IMR-90 (cell line): ENCODE results near the gene NAALAD2. TPM values are rescaled to one million over a fixed set of nuclear protein-coding genes. Genes with fewer than 3 reads are reported as not detected.

Source experiments
- ATAC-seq: fragments of 200-7000 bp; cut with Tn5 transposase; 2 replicates; pipeline ENCODE4 v1.9.1; 2020; ENCODE audit warnings: low read depth, mild to moderate bottlenecking, moderate library complexity
- BruUV-seq: library from RNA; stranded (reverse); fragments of 400-500 nt; replicated peaks from 2 replicates; lab custom pipeline; 2021; lab: Mats Ljungman, UMichigan
- CTCF ChIA-PET: fragments of 300-600 bp; formaldehyde crosslinking; extraction: SDS; loops from one replicate; lab custom pipeline; 2021; ENCODE audit warnings: antibody characterized with exemption; lab: Yijun Ruan, JAX
- POLR2A ChIA-PET: fragments of 300-600 bp; sonication (Branson Sonifier 250); formaldehyde crosslinking; loops from one replicate; lab custom pipeline; 2022; ENCODE audit warnings: antibody characterized with exemption; ENCODE audit not compliant: unreplicated experiment; lab: Charles Lee
- DNase-seq: peaks from one replicate; pipeline ENCODE4 v3.0.0; 2013
- H2AFZ ChIP-seq: replicated peaks from 2 replicates; pipeline ENCODE3; 2013; ENCODE audit warnings: low read length, mild to moderate bottlenecking; ENCODE audit not compliant: poor library complexity
- H2AK5ac ChIP-seq: 2 replicates; pipeline ENCODE4 v1.6.1; 2013; ENCODE audit warnings: low read depth, low read length, inconsistent platforms
- H2AK9ac ChIP-seq: replicated peaks from 2 replicates; pipeline ENCODE3; 2013; ENCODE audit warnings: mild to moderate bottlenecking, low read depth, low read length, moderate library complexity; ENCODE audit not compliant: poor library complexity
- H2BK120ac ChIP-seq: 2 replicates; pipeline ENCODE4 v1.6.1; 2013; ENCODE audit warnings: low read depth, low read length, inconsistent platforms
- H2BK15ac ChIP-seq: 3 replicates; pipeline ENCODE4 v1.6.1; 2013; ENCODE audit warnings: low read depth, low read length, inconsistent platforms
- H2BK20ac ChIP-seq: 2 replicates; pipeline ENCODE4 v1.6.1; 2013; ENCODE audit warnings: low read depth, mild to moderate bottlenecking, inconsistent platforms, low read length, moderate library complexity
- H2BK5ac ChIP-seq: 2 replicates; pipeline ENCODE4 v1.6.1; 2013; ENCODE audit warnings: mild to moderate bottlenecking, low read depth, low read length, inconsistent platforms; ENCODE audit not compliant: poor library complexity, severe bottlenecking
- H3K14ac ChIP-seq: replicated peaks from 2 replicates; pipeline ENCODE4 v1.6.1; 2013; ENCODE audit warnings: low read depth, low read length, inconsistent platforms
- H3K18ac ChIP-seq: 2 replicates; pipeline ENCODE4 v1.6.1; 2013; ENCODE audit warnings: low read depth, low read length, control low read depth
- H3K23ac ChIP-seq: 2 replicates; pipeline ENCODE4 v1.6.1; 2013; ENCODE audit warnings: low read depth, low read length, inconsistent platforms
- H3K27ac ChIP-seq: 2 replicates; pipeline ENCODE4 v1.5.1; 2013; ENCODE audit warnings: mild to moderate bottlenecking, control low read depth, low read length; ENCODE audit not compliant: insufficient read depth
- H3K27me3 ChIP-seq: 2 replicates; pipeline ENCODE4 v1.6.1; 2013; ENCODE audit warnings: low read length; ENCODE audit not compliant: control insufficient read depth, insufficient read depth
- H3K36me3 ChIP-seq: 2 replicates; pipeline ENCODE4 v1.6.1; 2013; ENCODE audit warnings: low read length, mixed read lengths; ENCODE audit not compliant: control insufficient read depth, insufficient read depth
- H3K4ac ChIP-seq: 2 replicates; pipeline ENCODE4 v1.6.1; 2013; ENCODE audit warnings: low read depth, low read length, inconsistent platforms
- H3K4me1 ChIP-seq: 2 replicates; pipeline ENCODE4 v1.6.1; 2013; ENCODE audit warnings: low read length, mixed read lengths; ENCODE audit not compliant: control insufficient read depth, insufficient read depth
- H3K4me2 ChIP-seq: 2 replicates; pipeline ENCODE4 v1.6.1; 2013; ENCODE audit warnings: low read depth, mild to moderate bottlenecking, control low read depth, low read length, moderate library complexity
- H3K4me3 ChIP-seq: 2 replicates; pipeline ENCODE4 v1.5.1; 2013; ENCODE audit warnings: low read depth, mild to moderate bottlenecking, control low read depth, low read length, moderate library complexity; ENCODE audit not compliant: insufficient read depth
- H3K56ac ChIP-seq: 2 replicates; pipeline ENCODE4 v1.6.1; 2013; ENCODE audit warnings: low read length, inconsistent platforms; ENCODE audit not compliant: insufficient read depth; ENCODE audit errors: extremely low read depth
- H3K79me1 ChIP-seq, 2 experiments: 2 replicates each; pipeline ENCODE4 v1.6.1; 2013; ENCODE audit warnings: low read length in 2 of 2, inconsistent platforms in 1 of 2, low read depth in 1 of 2
- H3K9ac ChIP-seq: 2 replicates; pipeline ENCODE4 v1.6.1; 2013; ENCODE audit warnings: low read depth, low read length, control low read depth
- H3K9me1 ChIP-seq: 2 replicates; pipeline ENCODE4 v1.6.1; 2013; ENCODE audit warnings: low read length, inconsistent platforms; ENCODE audit not compliant: insufficient read depth
- H3K9me3 ChIP-seq: 2 replicates; pipeline ENCODE4 v1.6.1; 2013; ENCODE audit warnings: low read length; ENCODE audit not compliant: control insufficient read depth, insufficient read depth
- H4K20me1 ChIP-seq: 2 replicates; pipeline ENCODE4 v1.6.1; 2013; ENCODE audit warnings: low read length, inconsistent platforms; ENCODE audit not compliant: insufficient read depth
- H4K5ac ChIP-seq: 2 replicates; pipeline ENCODE4 v1.6.1; 2013; ENCODE audit warnings: mild to moderate bottlenecking, low read depth, low read length, control low read depth
- H4K8ac ChIP-seq, 2 experiments: 2 replicates each; pipeline ENCODE4 v1.6.1; 2013; ENCODE audit warnings: low read depth in 2 of 2, low read length in 2 of 2, control low read depth in 1 of 2, inconsistent platforms in 1 of 2
- H4K91ac ChIP-seq: 2 replicates; pipeline ENCODE4 v1.6.1; 2013; ENCODE audit warnings: low read depth, low read length, inconsistent platforms; ENCODE audit not compliant: insufficient read depth
- CEBPB ChIP-seq: IDR thresholded peaks from 2 replicates; pipeline ENCODE4 v1.6.1; 2012; ENCODE audit warnings: low read depth, low read length, improper control_type of control experiment
- MAFK ChIP-seq: IDR thresholded peaks from 2 replicates; pipeline ENCODE4 v1.6.1; 2012; ENCODE audit warnings: low read depth, low read length, improper control_type of control experiment
- MAZ ChIP-seq: IDR thresholded peaks from 2 replicates; pipeline ENCODE4 v1.6.1; 2012; ENCODE audit warnings: low read depth, mild to moderate bottlenecking, low read length, improper control_type of control experiment, moderate library complexity, borderline replicate concordance
- MXI1 ChIP-seq: IDR thresholded peaks from 2 replicates; pipeline ENCODE4 v1.6.1; 2012; ENCODE audit warnings: low read depth, mild to moderate bottlenecking, low read length, moderate library complexity, borderline replicate concordance
- WGBS, 2 experiments: methylation state at CpG; one replicate each; pipeline versions ENCODE4 v1.1.5 to v1.1.7; 2013; ENCODE audit warnings: missing lambda C conversion rate in 2 of 2; ENCODE audit not compliant: insufficient read length in 1 of 2; ENCODE audit errors: extremely low coverage in 2 of 2; 5-methylcytosine and 5-hydroxymethylcytosine counted together
- dilution Hi-C: fragments of 300-500 bp; cut with HindIII; formaldehyde crosslinking; loops from one replicate; pipeline ENCODE4 v1.14.3; 2018; ENCODE audit warnings: low sequenced_read_pairs; ENCODE audit not compliant: unreplicated experiment
- in situ Hi-C: fragments of 300-500 bp; cut with MboI; formaldehyde crosslinking; loops from 3 replicates; pipeline ENCODE4 v1.14.3; 2019; ENCODE audit warnings: low sequenced_read_pairs, inconsistent platforms, mixed read lengths
- intact Hi-C: fragments of 100-400 bp; cut with micrococcal nuclease; formaldehyde crosslinking; loops from 2 replicates; pipeline ENCODE4 v1.10.0; 2022
- polyA plus RNA-seq, 3 experiments: library from polyadenylated mRNA; depleted of rRNA; stranded (reverse); fragments of >200 nt; gene quantifications; 2 replicates each; pipeline ENCODE4 v1.2.3, GENCODE V29; 2012; ENCODE audit warnings: low replicate concordance in 1 of 3
- total RNA-seq: library from RNA; depleted of rRNA; stranded (reverse); fragments of >200 nt; gene quantifications from 2 replicates; pipeline ENCODE4 v1.2.3, GENCODE V29; 2012

The NAALAD2 gene
- total and polyA plus RNA-seq, 2 of the 4 experiments (the other 2 are of a cell fraction): under 0.01 to 0.09 TPM

GRCh38 chr11:90213322-90213721 is 78.9 kb downstream of the NAALAD2 start:
- Histone ChIP-seq H2BK15ac (no peak overlapping the region), H2BK20ac (no peak overlapping the region), H3K9me1 (no peaks in the 10 kb centered on the region; the same call in none of the 2 replicates), H3K79me1 (peaks cover 13 to 28% of the 10 kb centered on the region in 2 experiments), H3K18ac (no peak overlapping the region), H3K36me3 (peaks cover 15% of the 10 kb centered on the region), H4K8ac (no peak overlapping the region), H4K91ac (no peak overlapping the region), H3K9ac (no peak overlapping the region), H3K23ac (no peak overlapping the region), H2AFZ (no peak overlapping the region), H3K9me3 (no peaks in the 10 kb centered on the region), H2BK5ac (no peak overlapping the region), H3K4ac (no peak overlapping the region), H4K5ac (no peak overlapping the region), H3K14ac (no peak overlapping the region), H3K4me3 (no peak overlapping the region), H3K4me2 (no peak overlapping the region), H3K27ac (no peak overlapping the region), H3K56ac (no peak overlapping the region), H2BK120ac (no peak overlapping the region), H2AK9ac (no peak overlapping the region), H3K27me3 (no peaks in the 10 kb centered on the region), H3K4me1 (peaks cover 2% of the 10 kb centered on the region), H4K20me1 (peaks cover 8% of the 10 kb centered on the region), H2AK5ac (no peak overlapping the region)
- dilution Hi-C loops: no loop called here
- DNase-seq (no peak), ATAC-seq (no peak)
- no CpG with 5 or more reads among the region's 3 CpGs for WGBS, 2 experiments
- ChIA-PET CTCF (interaction anchor here (1.9 kb wide), 1 partner anchor 8 kb away, joined by 8 read pairs; no protein-coding TSS in a partner anchor), POLR2A (no interaction called here)
- intact Hi-C loops: no loop called here
- BruUV-seq: no TSS peak
- in situ Hi-C loops: no loop called here
- no peak for TF ChIP-seq MAFK
- no peak for TF ChIP-seq MAZ
- TF ChIP-seq CEBPB: peak; percentile 57
- TF ChIP-seq MXI1: no peak
